ENCODE data around the gene BEND7. TPM values are rescaled to one million over a fixed set of nuclear protein-coding genes. Genes with fewer than 3 reads are reported as not detected.
A peak's percentile ranks its signal among the peaks of the same experiment; 100 is the strongest.

Gene BEND7
- total and polyA plus RNA-seq, 9 of the 15 experiments (the other 6 are each of a cell fraction or from before 2014, with no cell fraction given), result 1.3 to 11.4 (median 5.2) TPM

DNA sequence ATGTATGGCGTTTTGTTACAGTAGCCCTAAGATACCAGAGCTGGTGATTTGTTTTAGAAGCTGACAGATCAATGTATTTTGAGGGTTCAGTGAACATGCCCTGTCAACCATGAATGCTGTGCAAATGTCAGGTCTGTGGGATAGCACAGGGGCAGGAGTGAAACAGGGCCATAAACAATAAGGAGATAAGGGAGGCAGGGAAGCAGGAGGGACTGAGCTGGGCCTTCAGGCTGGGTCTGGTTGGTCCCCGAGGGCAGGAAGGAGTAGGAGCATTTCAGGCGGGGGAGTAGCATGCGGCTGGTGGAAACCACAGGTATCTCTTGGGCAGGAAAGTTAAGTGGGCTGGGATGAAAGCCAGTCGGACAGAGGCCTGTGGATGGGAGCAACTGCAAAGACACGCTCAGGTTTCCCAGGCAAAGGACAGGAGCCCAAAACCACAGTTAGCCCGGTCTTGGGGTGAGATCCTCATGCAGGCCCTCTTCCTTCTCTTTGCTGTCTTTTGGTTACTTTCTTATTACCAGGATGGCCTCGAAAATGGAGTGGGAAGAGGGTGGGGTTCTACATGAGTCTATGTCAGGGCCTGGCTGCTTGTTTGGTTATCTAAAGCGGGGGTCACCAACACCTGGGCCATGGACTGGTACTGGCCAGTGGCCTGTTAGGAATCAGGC, 111.2 kb downstream of the BEND7 start (continued):
- TF ChIP-seq MXD1 (CRISPR knock-in tag; IDR thresholded peaks at IDR 0.05; ENCODE audit: borderline replicate concordance, poor library complexity, severe bottlenecking), result peak; percentile 12
- peak; percentile 70 for TF ChIP-seq SMARCA4 (IDR thresholded peaks at IDR 0.05)
- 0 out of 2 replicates have a peak, but pooled peaks have one; percentile 23 for TF ChIP-seq ZNF644 (tag; IDR thresholded peaks at IDR 0.05; ENCODE audit: low read depth)
- no peak for TF ChIP-seq MBD1 (CRISPR knock-in tag; IDR thresholded peaks at IDR 0.05)
- no peak; the same call in 1 of the 2 replicates for TF ChIP-seq ZNF212 (CRISPR knock-in tag; IDR thresholded peaks at IDR 0.05)
- no peak for TF ChIP-seq MYC (IDR thresholded peaks at IDR 0.05; ENCODE audit: low read depth, low read length)
- TF ChIP-seq MYC (CRISPR knock-in tag; IDR thresholded peaks at IDR 0.05; ENCODE audit: borderline replicate concordance, low read depth), result no peak
- peak in 1 of 2 experiments; percentile 83; a peak in 2 of 4 replicates for TF ChIP-seq RCOR1 (IDR thresholded peaks at IDR 0.05; ENCODE audit: borderline replicate concordance in 1 of 2, low read depth in 2 of 2, low read length in 2 of 2)
- no peak for TF ChIP-seq RNF219 (CRISPR knock-in tag; IDR thresholded peaks at IDR 0.05)
- TF ChIP-seq SIRT6 (IDR thresholded peaks at IDR 0.05; ENCODE audit: low read depth, low read length), result no peak
- peak; percentile 31; the same call in 1 of the 2 replicates for TF ChIP-seq EP300 (IDR thresholded peaks at IDR 0.05; ENCODE audit: low read length)
- TF ChIP-seq SMARCE1 (IDR thresholded peaks at IDR 0.05), result peak; percentile 66; the same call in 1 of the 2 replicates
- TF ChIP-seq ZNF444 (CRISPR knock-in tag; IDR thresholded peaks at IDR 0.05), result no peak
- TF ChIP-seq DMBX1 (CRISPR knock-in tag; IDR thresholded peaks at IDR 0.05; ENCODE audit: borderline replicate concordance), result peak; percentile 87; the same call in 1 of the 2 replicates
- TF ChIP-seq MECOM (CRISPR knock-in tag; IDR thresholded peaks at IDR 0.05), result 0 out of 2 replicates have a peak, but pooled peaks have one; percentile 36
- TF ChIP-seq EZH2 (IDR thresholded peaks at IDR 0.05; ENCODE audit: borderline replicate concordance, low read depth, low read length), result no peak
- no peak for TF ChIP-seq ZNF263 (CRISPR knock-in tag; IDR thresholded peaks at IDR 0.05; ENCODE audit: borderline replicate concordance)
- TF ChIP-seq EGR1 (conservative IDR thresholded peaks at IDR 0.05), result peak; percentile 84
- TF ChIP-seq PBX2 (CRISPR knock-in tag; IDR thresholded peaks at IDR 0.05; ENCODE audit: low read depth), result no peak
- TF ChIP-seq PBX2 (tag; conservative IDR thresholded peaks at IDR 0.05; ENCODE audit: low read depth), result peak; percentile 63

Data from K562 (cell line).